Panc1 (cell line): ENCODE results near the gene ATG14. TPM values are rescaled to one million over a fixed set of nuclear protein-coding genes. Genes with fewer than 3 reads are reported as not detected.

ENCODE experiments used
- ATAC-seq: fragments of 200-7000 bp; cut with Tn5 transposase; 2 replicates; pipeline ENCODE4 v1.9.1; 2020; ENCODE audit warnings: mild to moderate bottlenecking, moderate library complexity
- BruUV-seq: library from RNA; stranded (reverse); fragments of 400-500 nt; replicated peaks from 2 replicates; lab custom pipeline; 2021; lab: Mats Ljungman, UMichigan
- CTCF ChIA-PET: fragments of 300-600 bp; sonication (Branson Sonifier 250); formaldehyde crosslinking; loops from one replicate; lab custom pipeline; 2022; ENCODE audit warnings: antibody characterized with exemption; lab: Charles Lee
- POLR2A ChIA-PET: fragments of 300-600 bp; sonication (Branson Sonifier 250); formaldehyde crosslinking; loops from one replicate; lab custom pipeline; 2022; ENCODE audit warnings: antibody characterized with exemption; lab: Charles Lee
- DNase-seq: peaks from one replicate; pipeline ENCODE4 v3.0.0-alpha.2; 2010; ENCODE audit warnings: low read depth, low spot score
- H3K27ac ChIP-seq: 2 replicates; pipeline ENCODE4 v1.5.1; 2011; ENCODE audit warnings: mild to moderate bottlenecking, low read length, inconsistent platforms
- H3K27me3 ChIP-seq: fragments of 200-500 bp; sonication (Bioruptor generic); 2 replicates; pipeline ENCODE4 v1.6.0; 2014; ENCODE audit warnings: low read length, inconsistent platforms; ENCODE audit not compliant: control insufficient read depth, insufficient read depth
- H3K36me3 ChIP-seq: fragments of 200-500 bp; sonication (Bioruptor generic); 2 replicates; pipeline ENCODE4 v1.5.1; 2014; ENCODE audit warnings: inconsistent platforms, mild to moderate bottlenecking, low read length, moderate library complexity; ENCODE audit not compliant: control insufficient read depth, insufficient read depth
- H3K4me1 ChIP-seq: 2 replicates; pipeline ENCODE4 v1.5.1; 2011; ENCODE audit warnings: inconsistent platforms, mild to moderate bottlenecking, low read length, moderate library complexity; ENCODE audit not compliant: control insufficient read depth, insufficient read depth
- H3K4me3 ChIP-seq, 2 experiments: 2 replicates each; pipeline ENCODE4 v1.5.1; 2011 to 2012; ENCODE audit warnings: low read depth in 2 of 2, low read length in 2 of 2, mild to moderate bottlenecking in 2 of 2, inconsistent platforms in 1 of 2, moderate library complexity in 1 of 2
- H3K9me3 ChIP-seq: fragments of 200-500 bp; sonication (Bioruptor generic); 2 replicates; pipeline ENCODE4 v1.5.1; 2014; ENCODE audit warnings: low read depth, mild to moderate bottlenecking, inconsistent platforms, low read length, moderate library complexity; ENCODE audit not compliant: control insufficient read depth, insufficient read depth
- CTCF ChIP-seq: fragments of 450-650 bp; IDR thresholded peaks from 2 replicates; pipeline ENCODE4 v1.5.1; 2017; ENCODE audit warnings: mild to moderate bottlenecking
- POLR2AphosphoS5 ChIP-seq: IDR thresholded peaks from 2 replicates; pipeline ENCODE4 v1.6.1; 2012; ENCODE audit warnings: mild to moderate bottlenecking, low read depth, low read length, moderate library complexity
- REST ChIP-seq, 2 experiments: IDR thresholded peaks; 2 replicates each; pipeline ENCODE4 v1.6.1; 2011 to 2012; ENCODE audit warnings: low read depth in 2 of 2, control low read depth in 1 of 2, low read length in 1 of 2, mild to moderate bottlenecking in 1 of 2, moderate library complexity in 1 of 2; ENCODE audit not compliant: insufficient read depth in 1 of 2
- SIN3A ChIP-seq: IDR thresholded peaks from 2 replicates; pipeline ENCODE4 v1.6.1; 2012; ENCODE audit warnings: low read depth, mild to moderate bottlenecking, low read length, moderate library complexity, borderline replicate concordance; ENCODE audit not compliant: insufficient read depth
- TCF7L2 ChIP-seq: IDR thresholded peaks from 2 replicates; pipeline ENCODE4 v1.6.1; 2011; ENCODE audit warnings: mild to moderate bottlenecking, low read depth, low read length, inconsistent platforms
- in situ Hi-C: cut with HindIII; loops from 2 replicates; pipeline ENCODE4 v1.10.0; 2016; ENCODE audit warnings: low sequenced_read_pairs, low pct_unique_long_range_greater_than_20kb
- intact Hi-C: fragments of 100-400 bp; cut with micrococcal nuclease; formaldehyde crosslinking; loops from one replicate; pipeline ENCODE4 v1.10.0; 2022; ENCODE audit not compliant: unreplicated experiment
- total RNA-seq: library from RNA; stranded (reverse); gene quantifications from one replicate; pipeline ENCODE4 v1.2.1, GENCODE V29; 2021; ENCODE audit not compliant: unreplicated experiment

The ATG14 gene
- total RNA-seq, 1 experiment from 2014 or later: 7.1 TPM

- no peak for ATAC-seq
- no peak overlapping the region for H3K27ac ChIP-seq
- H3K9me3 ChIP-seq: no peaks in the 10 kb centered on the region
- in situ Hi-C loops: no loop called here
- intact Hi-C loops: no loop called here
- H3K4me1 ChIP-seq: peaks cover 16% of the 10 kb centered on the region
- BruUV-seq: no TSS peak
- no peaks in the 10 kb centered on the region for H3K36me3 ChIP-seq
- no peak for DNase-seq
- no peak for TF ChIP-seq CTCF
- TF ChIP-seq POLR2AphosphoS5: no peak
- TF ChIP-seq REST (IDR thresholded peaks at IDR 0.05; ENCODE audit: insufficient read depth in 1 of 2, low read depth in 2 of 2, low read length in 1 of 2): no peak
- TF ChIP-seq SIN3A: no peak
- no peak for TF ChIP-seq TCF7L2
- CTCF ChIA-PET: no interaction called here
- no peaks in the 10 kb centered on the region for H3K27me3 ChIP-seq
- POLR2A ChIA-PET: interaction anchor here (0.6 to 0.7 kb wide), 2 partner anchors 78 to 300 kb away, joined by 3 to 4 read pairs; no protein-coding TSS in a partner anchor
- no peak overlapping the region for H3K4me3 ChIP-seq
These were observed 29.7 kb upstream of the ATG14 start for GRCh38 chr14:55441286-55441685.

GRCh38 chr14:55440385-55440784 lies 28.8 kb upstream of the ATG14 start, which contains the start of gene TBPL2:
TSS of gene TBPL2 (minus strand) at chr14:55440616. CDS start at chr14:55440449, 167 bp downstream.
- TF ChIP-seq TCF7L2 (no peak), POLR2AphosphoS5 (no peak), REST (IDR thresholded peaks at IDR 0.05; ENCODE audit: insufficient read depth in 1 of 2, low read depth in 2 of 2, low read length in 1 of 2) (no peak), CTCF (no peak), SIN3A (no peak)
- ATAC-seq (no peak), DNase-seq (no peak)
- in situ Hi-C loops (no loop called here), intact Hi-C loops (no loop called here)
- Histone ChIP-seq H3K36me3 (no peaks in the 10 kb centered on the region), H3K27me3 (no peaks in the 10 kb centered on the region), H3K9me3 (no peaks in the 10 kb centered on the region), H3K4me1 (peaks cover 10% of the 10 kb centered on the region), H3K4me3 (no peak within 1 kb of the TSS), H3K27ac (no peak within 1 kb of the TSS; the same call in 1 of the 2 replicates)
- no TSS peak for BruUV-seq
- ChIA-PET CTCF (no interaction called here), POLR2A (no interaction called here)
